ENCODE measurements around the gene FLVCR2. TPM values are rescaled to one million over a fixed set of nuclear protein-coding genes. Genes with fewer than 3 reads are reported as not detected.

The FLVCR2 gene
- polyA plus RNA-seq, 4 donors, result 12.6 to 29.7 (median 17.1) TPM

- WGBS, 3 donors, result 55 to 66% (median 59%) methylated on average over 2 of the region's 2 CpGs
- peaks cover 0 to 2% of the 10 kb centered on the region in 2 donors for H3K9me3 ChIP-seq (ENCODE audit: control insufficient read depth in 2 of 2, insufficient read depth in 1 of 2, low read depth in 1 of 2, low read length in 1 of 2)
- H3K36me3 ChIP-seq (ENCODE audit: control insufficient read depth in 3 of 3, insufficient read depth in 2 of 3, low read depth in 1 of 3, low read length in 3 of 3), result no peaks in the 10 kb centered on the region
- FAIRE-seq, result no peak
- no peak overlapping the region for H3K4me3 ChIP-seq (ENCODE audit: low read depth in 1 of 3, low read length in 3 of 3)
- no peak overlapping the region for H3K27ac ChIP-seq (ENCODE audit: low read depth in 1 of 3, low read length in 2 of 3)
- DNase-seq, result no peak
- peaks cover 0 to 7% (median 0%) of the 10 kb centered on the region in 3 donors for H3K27me3 ChIP-seq (ENCODE audit: control insufficient read depth in 3 of 3, insufficient read depth in 3 of 3, low read length in 3 of 3)
- no peaks in the 10 kb centered on the region for H3K4me1 ChIP-seq (ENCODE audit: control insufficient read depth in 3 of 3, insufficient read depth in 2 of 3, low read depth in 1 of 3, low read length in 2 of 3)
These were observed 7.6 kb upstream of the FLVCR2 start for GRCh38 chr14:75570797-75571196.

- FAIRE-seq, result no peak
- Histone ChIP-seq H3K4me1 (ENCODE audit: control insufficient read depth in 3 of 3, insufficient read depth in 2 of 3, low read depth in 1 of 3, low read length in 2 of 3) (no peaks in the 10 kb centered on the region), H3K9me3 (ENCODE audit: control insufficient read depth in 2 of 2, insufficient read depth in 1 of 2, low read depth in 1 of 2, low read length in 1 of 2) (peaks cover 0 to 2% of the 10 kb centered on the region in 2 donors), H3K4me3 (ENCODE audit: low read depth in 1 of 3, low read length in 3 of 3) (no peak overlapping the region), H3K27me3 (ENCODE audit: control insufficient read depth in 3 of 3, insufficient read depth in 3 of 3, low read length in 3 of 3) (peaks cover 0 to 7% (median 0%) of the 10 kb centered on the region in 3 donors), H3K36me3 (ENCODE audit: control insufficient read depth in 3 of 3, insufficient read depth in 2 of 3, low read depth in 1 of 3, low read length in 3 of 3) (no peaks in the 10 kb centered on the region), H3K27ac (ENCODE audit: low read depth in 1 of 3, low read length in 2 of 3) (no peak overlapping the region)
- DNase-seq, result no peak
- WGBS, 3 donors, result 58 to 76% (median 60%) methylated on average over 6 of the region's 6 CpGs
These were observed 6.3 kb upstream of the FLVCR2 start for GRCh38 chr14:75572104-75572503.

DNA sequence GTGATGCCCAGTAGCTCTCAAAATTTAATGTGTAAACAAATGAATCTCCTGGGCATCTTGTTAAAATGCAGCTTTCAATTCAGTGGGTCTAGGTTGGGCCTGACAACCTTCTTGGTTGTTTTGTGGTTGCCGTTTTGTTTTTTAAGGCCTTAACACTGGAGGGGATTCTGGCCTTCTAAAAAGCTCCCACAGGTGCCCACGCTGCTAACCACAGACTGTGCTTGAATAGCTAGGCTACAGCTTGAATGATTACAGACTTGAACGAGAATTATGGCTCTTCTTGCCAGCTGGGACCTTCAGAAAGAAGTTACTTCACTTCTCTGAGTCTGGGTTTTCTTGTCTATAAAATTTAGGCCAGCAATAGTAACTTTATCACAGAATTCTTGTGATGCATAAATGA, 1.3 kb upstream of the FLVCR2 start:
- DNase-seq, result no peak
- H3K4me1 ChIP-seq (ENCODE audit: control insufficient read depth in 3 of 3, insufficient read depth in 2 of 3, low read depth in 1 of 3, low read length in 2 of 3), result peaks cover 0 to 14% (median 0%) of the 10 kb centered on the region in 3 donors
- H3K9me3 ChIP-seq (ENCODE audit: control insufficient read depth in 2 of 2, insufficient read depth in 1 of 2, low read depth in 1 of 2, low read length in 1 of 2), result peaks cover 0 to 2% of the 10 kb centered on the region in 2 donors
- FAIRE-seq, result no peak
- no peaks in the 10 kb centered on the region for H3K36me3 ChIP-seq (ENCODE audit: control insufficient read depth in 3 of 3, insufficient read depth in 2 of 3, low read depth in 1 of 3, low read length in 3 of 3)
- no peak overlapping the region for H3K27ac ChIP-seq (ENCODE audit: low read depth in 1 of 3, low read length in 2 of 3)
- 60 to 66% (median 61%) methylated on average over 3 of the region's 3 CpGs for WGBS, 3 donors
- peaks cover 0 to 7% (median 0%) of the 10 kb centered on the region in 3 donors for H3K27me3 ChIP-seq (ENCODE audit: control insufficient read depth in 3 of 3, insufficient read depth in 3 of 3, low read length in 3 of 3)
- H3K4me3 ChIP-seq (ENCODE audit: low read depth in 1 of 3, low read length in 3 of 3), result no peak overlapping the region

GRCh38 chr14:75577729-75578101, 705 bp upstream of the FLVCR2 start:
- H3K4me3 ChIP-seq (ENCODE audit: low read depth in 1 of 3, low read length in 3 of 3), result peak overlapping the region in 2 of 3 donors; percentile 66 to 88
- H3K36me3 ChIP-seq (ENCODE audit: control insufficient read depth in 3 of 3, insufficient read depth in 2 of 3, low read depth in 1 of 3, low read length in 3 of 3), result no peaks in the 10 kb centered on the region
- H3K4me1 ChIP-seq (ENCODE audit: control insufficient read depth in 3 of 3, insufficient read depth in 2 of 3, low read depth in 1 of 3, low read length in 2 of 3), result peaks cover 0 to 14% (median 0%) of the 10 kb centered on the region in 3 donors
- peaks cover 0 to 2% of the 10 kb centered on the region in 2 donors for H3K9me3 ChIP-seq (ENCODE audit: control insufficient read depth in 2 of 2, insufficient read depth in 1 of 2, low read depth in 1 of 2, low read length in 1 of 2)
- whole genome bisulfite sequencing, 3 donors, result 0 to 3% (median 1%) methylated on average over 16 of the region's 16 CpGs
- peaks cover 0 to 7% (median 0%) of the 10 kb centered on the region in 3 donors for H3K27me3 ChIP-seq (ENCODE audit: control insufficient read depth in 3 of 3, insufficient read depth in 3 of 3, low read length in 3 of 3)
- peak; percentile 89 to 92 for DNase-seq
- H3K27ac ChIP-seq (ENCODE audit: low read depth in 1 of 3, low read length in 2 of 3), result peak overlapping the region; percentile 62 to 81 (median 67)
- no peak for FAIRE-seq

DNA sequence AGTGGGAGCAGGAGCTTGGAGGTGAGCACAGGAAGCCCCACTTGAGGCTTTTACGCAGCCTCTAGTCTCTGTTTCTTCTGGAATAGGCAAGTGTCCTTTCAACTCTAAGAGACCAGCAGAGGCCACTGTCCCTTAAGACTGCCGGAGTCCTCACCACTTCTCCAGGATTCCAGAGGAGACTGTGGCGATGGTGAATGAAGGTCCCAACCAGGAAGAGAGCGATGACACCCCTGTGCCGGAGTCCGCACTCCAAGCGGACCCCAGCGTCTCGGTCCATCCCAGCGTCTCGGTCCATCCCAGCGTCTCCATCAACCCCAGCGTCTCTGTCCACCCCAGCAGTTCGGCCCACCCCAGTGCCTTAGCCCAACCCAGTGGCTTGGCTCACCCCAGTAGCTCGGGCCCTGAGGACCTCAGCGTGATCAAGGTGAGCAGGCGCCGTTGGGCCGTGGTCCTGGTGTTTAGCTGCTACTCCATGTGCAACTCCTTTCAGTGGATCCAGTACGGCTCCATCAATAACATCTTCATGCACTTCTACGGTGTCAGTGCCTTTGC, 442 bp downstream of the FLVCR2 start:
- H3K27me3 ChIP-seq (ENCODE audit: control insufficient read depth in 3 of 3, insufficient read depth in 3 of 3, low read length in 3 of 3), result peaks cover 0 to 2% (median 0%) of the 10 kb centered on the region in 3 donors
- DNase-seq, result peak in 1 of 2 donors; percentile 74
- H3K4me3 ChIP-seq (ENCODE audit: low read depth in 1 of 3, low read length in 3 of 3), result peak overlapping the region; percentile 34 to 88 (median 66)
- H3K9me3 ChIP-seq (ENCODE audit: control insufficient read depth in 2 of 2, insufficient read depth in 1 of 2, low read depth in 1 of 2, low read length in 1 of 2), result peaks cover 0 to 2% of the 10 kb centered on the region in 2 donors
- no peak for FAIRE-seq
- WGBS, 3 donors, result 10 to 36% (median 33%) methylated on average over 21 of the region's 21 CpGs
- no peaks in the 10 kb centered on the region for H3K36me3 ChIP-seq (ENCODE audit: control insufficient read depth in 3 of 3, insufficient read depth in 2 of 3, low read depth in 1 of 3, low read length in 3 of 3)
- peaks cover 0 to 14% (median 3%) of the 10 kb centered on the region in 3 donors for H3K4me1 ChIP-seq (ENCODE audit: control insufficient read depth in 3 of 3, insufficient read depth in 2 of 3, low read depth in 1 of 3, low read length in 2 of 3)
- H3K27ac ChIP-seq (ENCODE audit: low read depth in 1 of 3, low read length in 2 of 3), result peak overlapping the region; percentile 81 to 92 (median 87)

DNA sequence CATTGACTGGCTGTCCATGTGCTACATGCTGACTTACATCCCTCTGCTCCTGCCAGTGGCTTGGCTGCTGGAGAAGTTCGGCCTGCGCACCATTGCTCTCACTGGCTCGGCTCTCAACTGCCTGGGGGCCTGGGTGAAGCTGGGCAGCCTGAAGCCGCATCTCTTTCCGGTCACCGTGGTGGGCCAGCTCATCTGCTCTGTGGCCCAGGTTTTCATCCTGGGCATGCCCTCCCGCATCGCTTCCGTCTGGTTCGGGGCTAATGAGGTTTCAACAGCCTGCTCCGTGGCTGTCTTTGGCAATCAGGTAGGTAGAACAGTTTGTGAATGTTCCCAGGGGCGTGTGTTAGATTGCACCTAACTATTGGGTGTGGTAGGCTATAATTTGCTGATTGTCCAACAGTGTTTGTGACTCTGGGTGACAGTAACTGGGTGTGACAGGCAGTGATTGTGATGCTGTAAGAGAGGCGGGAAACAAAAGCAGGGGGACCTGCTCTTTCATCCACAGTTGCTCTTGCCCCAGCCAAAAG, 981 bp downstream of the FLVCR2 start:
- H3K4me1 ChIP-seq (ENCODE audit: control insufficient read depth in 3 of 3, insufficient read depth in 2 of 3, low read depth in 1 of 3, low read length in 2 of 3), result peaks cover 0 to 14% (median 3%) of the 10 kb centered on the region in 3 donors
- H3K27me3 ChIP-seq (ENCODE audit: control insufficient read depth in 3 of 3, insufficient read depth in 3 of 3, low read length in 3 of 3), result peaks cover 0 to 1% (median 0%) of the 10 kb centered on the region in 3 donors
- DNase-seq, result peak; percentile 47 to 97
- peak overlapping the region; percentile 81 to 92 (median 87) for H3K27ac ChIP-seq (ENCODE audit: low read depth in 1 of 3, low read length in 2 of 3)
- 20 to 75% (median 46%) methylated on average over 13 of the region's 13 CpGs for WGBS, 3 donors
- peak overlapping the region in 2 of 3 donors; percentile 66 to 88 for H3K4me3 ChIP-seq (ENCODE audit: low read depth in 1 of 3, low read length in 3 of 3)
- no peak for FAIRE-seq
- no peaks in the 10 kb centered on the region for H3K36me3 ChIP-seq (ENCODE audit: control insufficient read depth in 3 of 3, insufficient read depth in 2 of 3, low read depth in 1 of 3, low read length in 3 of 3)
- H3K9me3 ChIP-seq (ENCODE audit: control insufficient read depth in 2 of 2, insufficient read depth in 1 of 2, low read depth in 1 of 2, low read length in 1 of 2), result peaks cover 0 to 1% of the 10 kb centered on the region in 2 donors

DNA sequence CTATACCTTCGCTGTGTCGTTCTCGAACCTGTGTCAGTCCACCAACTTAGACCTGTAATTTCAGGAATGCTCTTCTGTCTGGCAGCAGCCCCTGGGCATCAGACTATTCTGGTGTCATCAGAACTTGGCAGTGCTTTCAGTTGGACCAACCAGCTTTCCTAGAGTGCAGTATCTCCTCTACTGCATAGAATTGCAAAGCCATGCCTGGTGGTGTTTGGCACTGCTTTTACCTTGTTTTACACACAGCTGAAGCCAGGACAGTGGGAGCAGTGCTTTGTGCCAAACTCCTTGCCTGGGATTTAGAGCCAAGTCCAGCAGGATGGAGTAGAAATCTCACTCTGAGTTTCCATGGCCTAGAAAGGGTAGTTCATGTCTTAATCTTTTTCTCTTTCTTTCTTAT, 1.5 kb downstream of the FLVCR2 start:
- WGBS, 3 donors, result 76 to 91% (median 84%) methylated on average over 3 of the region's 3 CpGs
- H3K4me1 ChIP-seq (ENCODE audit: control insufficient read depth in 3 of 3, insufficient read depth in 2 of 3, low read depth in 1 of 3, low read length in 2 of 3), result peaks cover 0 to 14% (median 3%) of the 10 kb centered on the region in 3 donors
- H3K27ac ChIP-seq (ENCODE audit: low read depth in 1 of 3, low read length in 2 of 3), result peak overlapping the region in 2 of 3 donors; percentile 56 to 87
- DNase-seq (peak in 1 of 2 donors; percentile 12), FAIRE-seq (no peak)
- no peaks in the 10 kb centered on the region for H3K27me3 ChIP-seq (ENCODE audit: control insufficient read depth in 3 of 3, insufficient read depth in 3 of 3, low read length in 3 of 3)
- H3K4me3 ChIP-seq (ENCODE audit: low read depth in 1 of 3, low read length in 3 of 3), result peak overlapping the region in 2 of 3 donors; percentile 66 to 88
- no peaks in the 10 kb centered on the region for H3K36me3 ChIP-seq (ENCODE audit: control insufficient read depth in 3 of 3, insufficient read depth in 2 of 3, low read depth in 1 of 3, low read length in 3 of 3)
- H3K9me3 ChIP-seq (ENCODE audit: control insufficient read depth in 2 of 2, insufficient read depth in 1 of 2, low read depth in 1 of 2, low read length in 1 of 2), result no peaks in the 10 kb centered on the region

DNA sequence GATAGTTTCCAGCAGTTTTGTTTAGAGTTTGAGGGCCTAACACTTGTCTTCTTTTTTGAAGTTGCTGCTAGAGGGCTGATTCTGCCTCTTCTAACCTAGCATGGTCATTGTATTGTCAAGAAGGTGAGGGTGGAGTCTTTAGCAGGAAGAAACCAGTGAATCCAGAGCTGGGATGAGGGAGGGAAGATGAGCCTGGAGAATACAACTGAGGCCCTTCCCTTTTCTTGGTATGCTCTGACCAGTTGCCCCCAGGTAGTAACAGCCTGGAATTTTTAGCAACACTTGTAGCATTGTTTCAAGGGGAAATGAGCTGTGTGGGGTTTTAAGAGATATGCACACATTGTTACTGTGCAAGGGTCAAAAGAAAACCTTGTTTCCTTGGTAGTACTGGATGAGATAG, 9.0 kb downstream of the FLVCR2 start:
- FAIRE-seq, result no peak
- Histone ChIP-seq H3K4me1 (ENCODE audit: control insufficient read depth in 3 of 3, insufficient read depth in 2 of 3, low read depth in 1 of 3, low read length in 2 of 3) (peaks cover 0 to 3% (median 0%) of the 10 kb centered on the region in 3 donors), H3K36me3 (ENCODE audit: control insufficient read depth in 3 of 3, insufficient read depth in 2 of 3, low read depth in 1 of 3, low read length in 3 of 3) (peaks cover 0 to 10% (median 2%) of the 10 kb centered on the region in 3 donors)

More for the DNA sequence above, 9.0 kb downstream of the FLVCR2 start:
- H3K27ac ChIP-seq (ENCODE audit: low read depth in 1 of 3, low read length in 2 of 3), result no peak overlapping the region
- H3K27me3 ChIP-seq (ENCODE audit: control insufficient read depth in 3 of 3, insufficient read depth in 3 of 3, low read length in 3 of 3), result no peaks in the 10 kb centered on the region
- peaks cover 0 to 5% of the 10 kb centered on the region in 2 donors for H3K9me3 ChIP-seq (ENCODE audit: control insufficient read depth in 2 of 2, insufficient read depth in 1 of 2, low read depth in 1 of 2, low read length in 1 of 2)
- H3K4me3 ChIP-seq (ENCODE audit: low read depth in 1 of 3, low read length in 3 of 3), result no peak overlapping the region
- DNase-seq, result no peak

Measured in small intestine (tissue), 7 donors.